Pancreas (tissue), 10 donors: ENCODE results near the gene TTLL8. TPM values are rescaled to one million over a fixed set of nuclear protein-coding genes. Genes with fewer than 3 reads are reported as not detected.

Experiments
- ATAC-seq, 4 donors: fragments of 200-7000 bp; cut with Tn5 transposase; one replicate each; pipeline versions ENCODE4 v1.8.0 to v1.9.1; 2020; ENCODE audit warnings: mild to moderate bottlenecking in 4 of 4, moderate library complexity in 4 of 4
- DNase-seq, 6 donors: peaks; one replicate each; pipeline ENCODE4 v3.0.0-alpha.2; 2020
- FAIRE-seq: peaks from 2 replicates; lab custom pipeline; 2012; peaks lifted over from hg19 to GRCh38; lab: Jason Lieb, UNC
- H3K27ac ChIP-seq, 4 donors: fragments of 200-600 bp; sonication (generic); 1 replicate in 3 of 4; 2 replicates in 1 of 4; pipeline versions ENCODE4 v1.5.0 to v1.8.0; 2020
- H3K27me3 ChIP-seq, 4 donors: fragments of 200-600 bp; one replicate each; pipeline ENCODE4 v1.8.0; 2021
- H3K36me3 ChIP-seq, 3 donors: fragments of 200-600 bp; sonication (generic) in 1 of 3; one replicate each; pipeline versions ENCODE4 v1.5.0 to v1.8.0; 2020 to 2021
- H3K4me1 ChIP-seq, 3 donors: fragments of 200-600 bp; one replicate each; pipeline ENCODE4 v1.8.0; 2021
- H3K4me3 ChIP-seq, 4 donors: fragments of 200-600 bp; sonication (generic) in 2 of 4; one replicate each; pipeline versions ENCODE4 v1.5.0 to v1.8.0; 2020 to 2021
- H3K9me3 ChIP-seq, 4 donors: fragments of 200-600 bp; one replicate each; pipeline ENCODE4 v1.8.0; 2021
- WGBS, 2 donors: extraction: QIAGEN DNeasy Blood & Tissue Kit; methylation state at CpG; one replicate each; pipeline ENCODE4 v1.1.7; 2013; 5-methylcytosine and 5-hydroxymethylcytosine counted together
- intact Hi-C, 3 donors: fragments of 100-400 bp; cut with DNase I; formaldehyde crosslinking; loops; one replicate each; pipeline versions ENCODE4 v1.11.1 to v1.14.2; 2022
- polyA plus RNA-seq, 2 donors: library from polyadenylated mRNA; stranded (reverse); fragments of 200-250 nt; gene quantifications; one replicate each; pipeline ENCODE4 v1.2.3, GENCODE V29; 2013
- total RNA-seq, 6 donors: library from RNA; stranded (reverse); fragmentation: NEBNext Ultra II Directional in 4 of 6; extraction: Animal tissue kit (Norgen Biotek cat#: 25700) in 4 of 6; gene quantifications; one replicate each; pipeline versions ENCODE4 v1.2.1 to v1.2.4, GENCODE V29; 2021 to 2023
- TF ChIP-seq, protein P1 (sequence below), 4 donors: fragments of 200-600 bp; sonication (generic) in 3 of 4; IDR thresholded peaks; one replicate each; pipeline versions ENCODE4 v1.5.0 to v1.8.0; 2021; ENCODE audit warnings: antibody characterized with exemption in 4 of 4
- donor health status: healthy with polysubstance abuse.
- donor health status: DM: no; HTN: no; CAD: no; lungs with moderate emphysema.
- donor health status: DM: no; HTN: no; CAD: no.
- donor health status: control.
- donor health status: control.
- donor health status: Bipolar disorder and iron deficiency.
- donor health status: DM: yes; HTN: yes; CAD: no.
- donor health status: DM: no; HTN: no; CAD: no.
- donor health status: DM: no; HTN: no; CAD: no.
- donor health status: DM: yes; HTN: yes; CAD: no.

Gene TTLL8
- total and polyA plus RNA-seq, 8 donors: not detected

DNA sequence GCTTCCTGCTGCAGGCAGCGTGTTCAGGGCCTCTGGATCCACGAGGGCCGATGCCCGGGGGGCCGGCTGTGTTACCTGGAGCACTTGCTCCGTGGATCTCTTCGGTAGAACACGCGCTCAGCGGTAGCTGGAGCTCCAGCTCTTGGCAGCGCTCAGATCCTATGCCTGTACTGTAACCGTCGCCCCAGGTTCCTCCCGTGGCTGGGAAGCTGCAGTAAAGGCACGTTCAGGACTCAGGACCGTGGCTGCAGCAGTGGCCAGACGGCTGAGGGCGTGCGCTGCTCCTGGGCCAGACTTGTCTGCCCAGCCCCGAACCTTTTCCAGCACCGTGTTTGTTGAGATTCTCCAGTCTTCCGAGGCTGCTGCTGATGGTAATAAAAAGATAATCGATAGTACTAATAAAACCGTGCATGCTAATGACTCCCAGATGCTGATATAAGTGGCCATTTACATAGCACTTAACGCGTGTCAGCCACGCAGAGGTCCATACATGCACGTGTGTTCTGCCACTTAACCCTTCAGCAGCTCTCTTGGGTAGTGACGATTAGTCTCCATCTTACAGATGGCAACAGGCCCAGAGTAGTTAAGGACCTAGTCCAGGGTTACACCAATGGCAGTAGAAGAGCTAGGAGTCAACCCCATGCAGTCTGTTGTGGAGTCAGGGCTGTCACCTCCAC, 33.1 kb upstream of the TTLL8 start:
- no peak for ATAC-seq
- H3K4me3 ChIP-seq: no peak overlapping the region
- intact Hi-C loops: no loop called here
- FAIRE-seq: no peak
- 75 to 83% methylated on average over 29 of the region's 29 CpGs for WGBS, 2 donors
- H3K27me3 ChIP-seq: peaks cover 0 to 16% (median 0%) of the 10 kb centered on the region in 4 donors
- H3K36me3 ChIP-seq: no peaks in the 10 kb centered on the region
- DNase-seq: no peak
- H3K27ac ChIP-seq: no peak overlapping the region
- TF ChIP-seq, protein P1, sequence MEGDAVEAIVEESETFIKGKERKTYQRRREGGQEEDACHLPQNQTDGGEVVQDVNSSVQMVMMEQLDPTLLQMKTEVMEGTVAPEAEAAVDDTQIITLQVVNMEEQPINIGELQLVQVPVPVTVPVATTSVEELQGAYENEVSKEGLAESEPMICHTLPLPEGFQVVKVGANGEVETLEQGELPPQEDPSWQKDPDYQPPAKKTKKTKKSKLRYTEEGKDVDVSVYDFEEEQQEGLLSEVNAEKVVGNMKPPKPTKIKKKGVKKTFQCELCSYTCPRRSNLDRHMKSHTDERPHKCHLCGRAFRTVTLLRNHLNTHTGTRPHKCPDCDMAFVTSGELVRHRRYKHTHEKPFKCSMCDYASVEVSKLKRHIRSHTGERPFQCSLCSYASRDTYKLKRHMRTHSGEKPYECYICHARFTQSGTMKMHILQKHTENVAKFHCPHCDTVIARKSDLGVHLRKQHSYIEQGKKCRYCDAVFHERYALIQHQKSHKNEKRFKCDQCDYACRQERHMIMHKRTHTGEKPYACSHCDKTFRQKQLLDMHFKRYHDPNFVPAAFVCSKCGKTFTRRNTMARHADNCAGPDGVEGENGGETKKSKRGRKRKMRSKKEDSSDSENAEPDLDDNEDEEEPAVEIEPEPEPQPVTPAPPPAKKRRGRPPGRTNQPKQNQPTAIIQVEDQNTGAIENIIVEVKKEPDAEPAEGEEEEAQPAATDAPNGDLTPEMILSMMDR (IDR thresholded peaks at IDR 0.05): no peak
- no peaks in the 10 kb centered on the region for H3K4me1 ChIP-seq
- H3K9me3 ChIP-seq: no peaks in the 10 kb centered on the region

DNA sequence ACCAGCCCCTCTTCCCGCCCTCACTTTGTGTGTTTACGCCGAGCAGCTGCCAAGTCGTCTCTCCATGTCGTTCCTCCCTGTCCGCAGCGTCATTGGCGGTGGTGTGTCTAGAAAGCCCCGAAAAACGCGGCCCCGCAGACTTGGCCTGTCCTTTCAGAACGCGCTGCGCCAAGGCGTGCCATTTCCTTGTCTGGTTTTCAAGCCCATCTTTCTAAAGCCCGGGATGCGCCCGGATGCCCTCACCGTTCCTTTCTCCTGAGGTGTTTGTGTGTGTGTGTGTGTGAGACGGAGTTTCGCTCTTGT, 32.3 kb upstream of the TTLL8 start:
- H3K36me3 ChIP-seq: no peaks in the 10 kb centered on the region
- no peak for ATAC-seq
- intact Hi-C loops: no loop called here
- peaks cover 0 to 16% (median 0%) of the 10 kb centered on the region in 4 donors for H3K27me3 ChIP-seq
- no peaks in the 10 kb centered on the region for H3K9me3 ChIP-seq
- TF ChIP-seq, protein P1 (IDR thresholded peaks at IDR 0.05): no peak
- H3K27ac ChIP-seq: no peak overlapping the region
- 86 to 90% methylated on average over 22 of the region's 22 CpGs for WGBS, 2 donors
- no peak for DNase-seq
- FAIRE-seq: no peak
- no peaks in the 10 kb centered on the region for H3K4me1 ChIP-seq
- H3K4me3 ChIP-seq: no peak overlapping the region

DNA sequence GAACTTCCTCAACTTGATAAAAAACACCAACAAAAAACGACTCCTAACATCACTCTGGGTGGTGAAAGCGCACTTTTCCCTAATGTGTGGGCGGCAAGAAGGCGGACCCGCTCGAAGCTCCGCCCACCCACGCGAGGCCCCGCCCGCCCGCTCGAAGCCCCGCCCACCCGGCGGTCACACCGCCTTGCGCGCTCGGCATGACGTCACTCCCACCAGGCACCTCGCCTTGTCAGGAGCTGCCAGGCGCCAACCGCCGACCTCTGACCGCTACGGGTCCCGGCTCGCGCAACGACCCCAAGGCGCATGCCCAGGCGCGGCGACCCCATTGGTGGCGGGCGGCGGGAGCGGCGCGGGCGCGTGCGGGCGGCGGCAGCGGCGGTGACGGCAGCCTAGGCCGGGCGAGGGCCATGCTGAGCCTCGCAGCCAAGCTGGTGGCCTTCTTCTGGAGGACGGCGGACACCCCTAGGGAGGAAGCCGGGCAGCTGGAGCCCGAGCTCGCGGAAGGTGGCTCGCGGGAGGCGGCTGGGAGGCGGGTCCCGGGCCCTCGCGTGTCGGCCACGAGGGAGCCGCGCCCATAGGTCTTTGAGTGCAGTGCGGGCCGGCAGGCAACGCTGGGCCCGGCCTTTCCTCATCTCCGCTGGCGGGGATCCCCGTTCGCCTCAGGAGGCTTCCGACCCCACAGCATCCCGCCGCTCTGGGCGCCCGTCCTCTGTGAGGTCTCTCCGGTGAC, 31.7 kb upstream of the TTLL8 start, which contains the start of gene MOV10L1:
MOV10L1 (plus strand) TSS at position 325 of the 730 bp plus-strand sequence; CDS start at position 408, 83 bp downstream.
- 29 to 34% methylated on average over 77 to 83 of the region's 83 CpGs for WGBS, 2 donors

GRCh38 chr22:50089231-50089630, 31.1 kb upstream of the TTLL8 start:
- Histone ChIP-seq H3K4me1 (no peaks in the 10 kb centered on the region), H3K27ac (no peak overlapping the region), H3K4me3 (no peak overlapping the region), H3K9me3 (no peaks in the 10 kb centered on the region), H3K27me3 (peaks cover 0 to 16% (median 0%) of the 10 kb centered on the region in 4 donors), H3K36me3 (no peaks in the 10 kb centered on the region)
- DNase-seq: no peak
- TF ChIP-seq, protein P1 (IDR thresholded peaks at IDR 0.05): no peak
- WGBS, 2 donors: 80 to 88% methylated on average over 11 of the region's 11 CpGs
- no peak for FAIRE-seq
- intact Hi-C loops: no loop called here
- ATAC-seq: no peak

More for the DNA sequence above, 31.7 kb upstream of the TTLL8 start, which contains the start of gene MOV10L1:
- FAIRE-seq (no peak), ATAC-seq (peak in 3 of 4 donors; percentile 18 to 85 (median 25)), DNase-seq (peak in 5 of 6 donors; percentile 29 to 62 (median 50))
- peaks cover 0 to 16% (median 0%) of the 10 kb centered on the region in 4 donors for H3K27me3 ChIP-seq
- H3K9me3 ChIP-seq: no peaks in the 10 kb centered on the region
- H3K27ac ChIP-seq: no peak within 1 kb of the TSS
- no peak within 1 kb of the TSS for H3K4me3 ChIP-seq
- intact Hi-C loops: no loop called here
- H3K4me1 ChIP-seq: no peaks in the 10 kb centered on the region
- TF ChIP-seq, protein P1 (IDR thresholded peaks at IDR 0.05): no peak
- H3K36me3 ChIP-seq: no peaks in the 10 kb centered on the region
